GM18519 (cell line): ENCODE data around the gene DCUN1D3.

Experiments
- ATAC-seq: cut with Tn5 transposase; IDR thresholded peaks from one replicate; pipeline ENCODE4 v1.9.1; 2021; ENCODE audit warnings: mild to moderate bottlenecking, moderate library complexity; ENCODE audit not compliant: unreplicated experiment, low FRiP score

Gene DCUN1D3

GRCh38 chr16:20920799-20921198, 20.6 kb upstream of the DCUN1D3 start:
- ATAC-seq: no peak

- no peak for ATAC-seq
These were observed 19.9 kb upstream of the DCUN1D3 start for GRCh38 chr16:20920091-20920490.

GRCh38 chr16:20918486-20919239, 18.5 kb upstream of the DCUN1D3 start:
- no peak for ATAC-seq

- ATAC-seq: no peak
These were observed 16.8 kb upstream of the DCUN1D3 start for GRCh38 chr16:20916942-20917341.

GRCh38 chr16:20916289-20916688, 16.1 kb upstream of the DCUN1D3 start:
- no peak for ATAC-seq

- ATAC-seq: no peak
These were observed 11.2 kb upstream of the DCUN1D3 start for GRCh38 chr16:20911361-20911760.

- no peak for ATAC-seq
These were observed 10.7 kb upstream of the DCUN1D3 start for GRCh38 chr16:20910781-20911321.

- ATAC-seq: no peak
These were observed 6.4 kb upstream of the DCUN1D3 start for GRCh38 chr16:20906341-20907255.

- no peak for ATAC-seq
These were observed 5.4 kb upstream of the DCUN1D3 start for GRCh38 chr16:20905576-20905975.

- ATAC-seq: no peak
These were observed 4.4 kb upstream of the DCUN1D3 start for GRCh38 chr16:20904507-20905081.

GRCh38 chr16:20903899-20904506, 3.8 kb upstream of the DCUN1D3 start:
- ATAC-seq: no peak

- no peak for ATAC-seq
These were observed 3.1 kb upstream of the DCUN1D3 start for GRCh38 chr16:20903116-20903898.

- ATAC-seq: no peak
These were observed 2.3 kb upstream of the DCUN1D3 start for GRCh38 chr16:20902426-20902825.

- no peak for ATAC-seq
These were observed 1.4 kb upstream of the DCUN1D3 start for GRCh38 chr16:20901436-20902112.

GRCh38 chr16:20901068-20901435, 894 bp upstream of the DCUN1D3 start:
- no peak for ATAC-seq

- no peak for ATAC-seq
These were observed 470 bp downstream of the DCUN1D3 start for GRCh38 chr16:20899477-20900298.

- no peak for ATAC-seq
These were observed 1.1 kb downstream of the DCUN1D3 start for GRCh38 chr16:20899071-20899470.

- no peak for ATAC-seq
These were observed 2.2 kb downstream of the DCUN1D3 start for GRCh38 chr16:20897922-20898321.
